ENCODE measurements around the gene MAML2. TPM values are rescaled to one million over a fixed set of nuclear protein-coding genes. Genes with fewer than 3 reads are reported as not detected.

Gene MAML2
- total RNA-seq, 4 donors from 2014 or later: 15.9 to 31.9 (median 24.9) TPM

- Histone ChIP-seq H3K36me3 (no peaks in the 10 kb centered on the region), H3K9me3 (peaks cover 0 to 3% of the 10 kb centered on the region in 2 donors), H3K27me3 (no peaks in the 10 kb centered on the region), H3K4me3 (no peak overlapping the region), H3K27ac (no peak overlapping the region), H3K4me1 (no peaks in the 10 kb centered on the region)
- 67 to 80% methylated on average over 1 of the region's 1 CpG for WGBS, 2 donors (ENCODE audit: low coverage in 1 of 2)
- TF ChIP-seq EP300 (IDR thresholded peaks at IDR 0.05; ENCODE audit: low read depth) (no peak), POLR2AphosphoS5 (IDR thresholded peaks at IDR 0.05) (no peak), CTCF (IDR thresholded peaks at IDR 0.05) (no peak), POLR2A (IDR thresholded peaks at IDR 0.05) (no peak)
- in situ Hi-C loops (cut with MboI; ENCODE audit: low pct_ligation_motif_present in 1 of 4, low pct_unique_long_range_greater_than_20kb in 1 of 4, low sequenced_read_pairs in 3 of 4) (no loop called here), intact Hi-C loops (cut with DNase I; ENCODE audit: low total_unique reads) (no loop called here)
- no peak for DNase-seq
Measured at GRCh38 chr11:95930948-95931347, 412.0 kb downstream of the MAML2 start.

- Histone ChIP-seq H3K27me3 (no peaks in the 10 kb centered on the region), H3K4me1 (peaks cover 0 to 25% (median 15%) of the 10 kb centered on the region in 4 donors), H3K27ac (no peak overlapping the region), H3K36me3 (no peaks in the 10 kb centered on the region), H3K4me3 (no peak overlapping the region), H3K9me3 (peaks cover 0 to 3% of the 10 kb centered on the region in 2 donors)
- no peak for TF ChIP-seq EP300 (IDR thresholded peaks at IDR 0.05; ENCODE audit: low read depth)
- DNase-seq: no peak
- WGBS, 2 donors (ENCODE audit: low coverage in 1 of 2): 80 to 85% methylated on average over 1 of the region's 1 CpG
- intact Hi-C loops (cut with DNase I; ENCODE audit: low total_unique reads): no loop called here
- in situ Hi-C loops (cut with MboI; ENCODE audit: low pct_ligation_motif_present in 1 of 4, low pct_unique_long_range_greater_than_20kb in 1 of 4, low sequenced_read_pairs in 3 of 4): no loop called here
Measured at GRCh38 chr11:95926726-95927125, 416.3 kb downstream of the MAML2 start.

Small RNA genes within 50 kb of the gene (small RNA-seq; reads per million reads assigned to genes)
- 0 reads per million in 4 donors for gene MIR1260B

Other genes with a start within 250 kb of the MAML2 start
- gene CCDC82, start 46.7 kb upstream of the MAML2 start, total RNA-seq: 10 to 100 TPM in 3 of 4 donors, 1 to 10 TPM in 1; 9.6 to 41.1 (median 23.8) TPM
- 100 to 1,000 TPM in 1 of 4 donors, 1 to 10 TPM in 3; 1.1 to 210 (median 8.2) TPM for gene JRKL, start 46.8 kb upstream of the MAML2 start, total RNA-seq